ENCODE results near the gene PRKAB2.

- TF ChIP-seq POLR2A (IDR thresholded peaks at IDR 0.05): no peak
- no peak for TF ChIP-seq CTCF (IDR thresholded peaks at IDR 0.05)
- no peak for TF ChIP-seq POLR2AphosphoS5 (IDR thresholded peaks at IDR 0.05)
These were observed 36.3 kb upstream of the PRKAB2 start for GRCh38 chr1:147208619-147209018.

Measured in suprapubic skin (tissue), 4 donors.